ENCODE data around the gene ANKRD60. TPM values are rescaled to one million over a fixed set of nuclear protein-coding genes. Genes with fewer than 3 reads are reported as not detected.
A peak's percentile ranks its signal among the peaks of the same experiment; 100 is the strongest.

Gene ANKRD60
- total RNA-seq, 4 donors from 2014 or later: not detected

- no peak for ATAC-seq
- Histone ChIP-seq H3K4me3 (no peak overlapping the region), H3K27ac (no peak overlapping the region), H3K9me3 (no peaks in the 10 kb centered on the region), H3K4me1 (no peaks in the 10 kb centered on the region), H3K36me3 (no peaks in the 10 kb centered on the region), H3K27me3 (peaks cover 0 to 7% (median 2%) of the 10 kb centered on the region in 3 donors)
- intact Hi-C loops (cut with DNase I; ENCODE audit: low total_unique reads): no loop called here
- TF ChIP-seq CTCF (IDR thresholded peaks at IDR 0.05 in 4 of 5, conservative IDR thresholded peaks at IDR 0.05 in 1 of 5) (no peak), POLR2A (IDR thresholded peaks at IDR 0.05) (no peak)
- DNase-seq: no peak
- in situ Hi-C loops (cut with MboI; ENCODE audit: low sequenced_read_pairs in 4 of 4): loop anchor here in 2 of 4 donors (5.0 to 10.0 kb wide), 2 partner anchors 528 to 530 kb away; no protein-coding TSS in a partner anchor
Observed at GRCh38 chr20:58182521-58183140, 45.8 kb downstream of the ANKRD60 start.

- no peak overlapping the region for H3K27ac ChIP-seq
- no peaks in the 10 kb centered on the region for H3K4me1 ChIP-seq
- no peaks in the 10 kb centered on the region for H3K9me3 ChIP-seq
- ATAC-seq (peak; percentile 38 to 61), DNase-seq (no peak)
- intact Hi-C loops (cut with DNase I; ENCODE audit: low total_unique reads): loop anchor here (2.0 to 5.0 kb wide), 2 partner anchors 47 to 525 kb away; no protein-coding TSS in a partner anchor
- H3K27me3 ChIP-seq: peaks cover 0 to 7% (median 2%) of the 10 kb centered on the region in 3 donors
- TF ChIP-seq CTCF (IDR thresholded peaks at IDR 0.05 in 4 of 5, conservative IDR thresholded peaks at IDR 0.05 in 1 of 5) (peak; percentile 85 to 95 (median 91)), POLR2A (IDR thresholded peaks at IDR 0.05) (no peak)
- peak overlapping the region in 3 of 4 donors; percentile 10 to 46 (median 32) for H3K4me3 ChIP-seq
- H3K36me3 ChIP-seq: no peaks in the 10 kb centered on the region
- in situ Hi-C loops (cut with MboI; ENCODE audit: low sequenced_read_pairs in 4 of 4): loop anchor here in 2 of 4 donors (5.0 to 10.0 kb wide), 2 partner anchors 525 to 527 kb away; no protein-coding TSS in a partner anchor
Observed at GRCh38 chr20:58179432-58180099, 48.9 kb downstream of the ANKRD60 start.

- in situ Hi-C loops (cut with MboI; ENCODE audit: low sequenced_read_pairs in 4 of 4): no loop called here
- intact Hi-C loops (cut with DNase I; ENCODE audit: low total_unique reads): loop anchor here (2.0 to 5.0 kb wide), 2 partner anchors 47 to 524 kb away; no protein-coding TSS in a partner anchor
- Histone ChIP-seq H3K27ac (no peak overlapping the region), H3K4me1 (no peaks in the 10 kb centered on the region), H3K36me3 (no peaks in the 10 kb centered on the region), H3K4me3 (peak overlapping the region in 1 of 4 donors; percentile 32), H3K27me3 (peaks cover 0 to 7% (median 2%) of the 10 kb centered on the region in 3 donors), H3K9me3 (no peaks in the 10 kb centered on the region)
- TF ChIP-seq CTCF (IDR thresholded peaks at IDR 0.05 in 4 of 5, conservative IDR thresholded peaks at IDR 0.05 in 1 of 5) (no peak), POLR2A (IDR thresholded peaks at IDR 0.05) (no peak)
- ATAC-seq (no peak), DNase-seq (no peak)
Observed at GRCh38 chr20:58179083-58179431, 49.4 kb downstream of the ANKRD60 start.

- Histone ChIP-seq H3K27ac (no peak overlapping the region), H3K36me3 (no peaks in the 10 kb centered on the region), H3K9me3 (no peaks in the 10 kb centered on the region), H3K4me3 (no peak overlapping the region), H3K27me3 (peaks cover 0 to 7% (median 2%) of the 10 kb centered on the region in 3 donors), H3K4me1 (no peaks in the 10 kb centered on the region)
- no peak for ATAC-seq
- TF ChIP-seq POLR2A (IDR thresholded peaks at IDR 0.05): no peak
- TF ChIP-seq CTCF (IDR thresholded peaks at IDR 0.05 in 4 of 5, conservative IDR thresholded peaks at IDR 0.05 in 1 of 5): no peak
- no peak for DNase-seq
- intact Hi-C loops (cut with DNase I; ENCODE audit: low total_unique reads) (loop anchor here (2.0 to 5.0 kb wide), 2 partner anchors 45 to 523 kb away; no protein-coding TSS in a partner anchor), in situ Hi-C loops (cut with MboI; ENCODE audit: low sequenced_read_pairs in 4 of 4) (no loop called here)
Observed at GRCh38 chr20:58177799-58178198, 50.7 kb downstream of the ANKRD60 start.
